ENCODE results near the gene CDH22. TPM values are rescaled to one million over a fixed set of nuclear protein-coding genes. Genes with fewer than 3 reads are reported as not detected.

Gene CDH22
- total and polyA plus RNA-seq, 2 experiments from 2014 or later: 0.08 to 0.10 TPM

- H3K27me3 Mint-ChIP-seq (ENCODE audit: insufficient read depth, low read depth, poor library complexity): peaks cover under 1% of the 10 kb centered on the region
- no peaks in the 10 kb centered on the region for H3K9me3 Mint-ChIP-seq
- no peaks in the 10 kb centered on the region for H3K36me3 Mint-ChIP-seq (ENCODE audit: low read depth)
Observed at GRCh38 chr20:46160661-46161060, 147.6 kb downstream of the CDH22 start.

More at GRCh38 chr20:46160661-46161060, 147.6 kb downstream of the CDH22 start:
- Histone ChIP-seq H4K20me1 (replicated peaks; ENCODE audit: insufficient read depth) (no peaks in the 10 kb centered on the region), H3K27me3 (ENCODE audit: insufficient read depth) (no peaks in the 10 kb centered on the region), H3K27ac (ENCODE audit: low read depth) (no peak overlapping the region), H2AFZ (no peak overlapping the region), H3K79me2 (replicated peaks; ENCODE audit: insufficient read depth) (no peaks in the 10 kb centered on the region), H3K4me2 (no peak overlapping the region), H3F3A (replicated peaks; ENCODE audit: low read depth) (no peaks in the 10 kb centered on the region), H3K4me1 (ENCODE audit: insufficient read depth) (no peaks in the 10 kb centered on the region), H3K9me2 (ENCODE audit: insufficient read depth) (no peaks in the 10 kb centered on the region), H3K4me3 (no peak overlapping the region), H3K36me3 (ENCODE audit: insufficient read depth) (no peaks in the 10 kb centered on the region)
- TF ChIP-seq EZH2phosphoT487 (IDR thresholded peaks at IDR 0.05; ENCODE audit: unreplicated experiment): no peak
- TF ChIP-seq ETS1 (IDR thresholded peaks at IDR 0.05): no peak
- no peak for TF ChIP-seq JUNB (IDR thresholded peaks at IDR 0.05; ENCODE audit: unreplicated experiment)
- TF ChIP-seq NANOG (IDR thresholded peaks at IDR 0.05; ENCODE audit: borderline replicate concordance): no peak
- no peak for TF ChIP-seq POLR2AphosphoS5 (IDR thresholded peaks at IDR 0.05; ENCODE audit: low read depth)
- no peak for TF ChIP-seq EZH2 (IDR thresholded peaks at IDR 0.05; ENCODE audit: low read depth, unreplicated experiment)
- TF ChIP-seq, protein P1, sequence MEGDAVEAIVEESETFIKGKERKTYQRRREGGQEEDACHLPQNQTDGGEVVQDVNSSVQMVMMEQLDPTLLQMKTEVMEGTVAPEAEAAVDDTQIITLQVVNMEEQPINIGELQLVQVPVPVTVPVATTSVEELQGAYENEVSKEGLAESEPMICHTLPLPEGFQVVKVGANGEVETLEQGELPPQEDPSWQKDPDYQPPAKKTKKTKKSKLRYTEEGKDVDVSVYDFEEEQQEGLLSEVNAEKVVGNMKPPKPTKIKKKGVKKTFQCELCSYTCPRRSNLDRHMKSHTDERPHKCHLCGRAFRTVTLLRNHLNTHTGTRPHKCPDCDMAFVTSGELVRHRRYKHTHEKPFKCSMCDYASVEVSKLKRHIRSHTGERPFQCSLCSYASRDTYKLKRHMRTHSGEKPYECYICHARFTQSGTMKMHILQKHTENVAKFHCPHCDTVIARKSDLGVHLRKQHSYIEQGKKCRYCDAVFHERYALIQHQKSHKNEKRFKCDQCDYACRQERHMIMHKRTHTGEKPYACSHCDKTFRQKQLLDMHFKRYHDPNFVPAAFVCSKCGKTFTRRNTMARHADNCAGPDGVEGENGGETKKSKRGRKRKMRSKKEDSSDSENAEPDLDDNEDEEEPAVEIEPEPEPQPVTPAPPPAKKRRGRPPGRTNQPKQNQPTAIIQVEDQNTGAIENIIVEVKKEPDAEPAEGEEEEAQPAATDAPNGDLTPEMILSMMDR (conservative IDR thresholded peaks at IDR 0.05; ENCODE audit: low read depth in 2 of 2): no peak
- no peak for TF ChIP-seq ZNF114 (CRISPR knock-in tag; IDR thresholded peaks at IDR 0.05)
- no peak for TF ChIP-seq STAT1 (IDR thresholded peaks at IDR 0.05; ENCODE audit: unreplicated experiment)
- TF ChIP-seq, protein P2, sequence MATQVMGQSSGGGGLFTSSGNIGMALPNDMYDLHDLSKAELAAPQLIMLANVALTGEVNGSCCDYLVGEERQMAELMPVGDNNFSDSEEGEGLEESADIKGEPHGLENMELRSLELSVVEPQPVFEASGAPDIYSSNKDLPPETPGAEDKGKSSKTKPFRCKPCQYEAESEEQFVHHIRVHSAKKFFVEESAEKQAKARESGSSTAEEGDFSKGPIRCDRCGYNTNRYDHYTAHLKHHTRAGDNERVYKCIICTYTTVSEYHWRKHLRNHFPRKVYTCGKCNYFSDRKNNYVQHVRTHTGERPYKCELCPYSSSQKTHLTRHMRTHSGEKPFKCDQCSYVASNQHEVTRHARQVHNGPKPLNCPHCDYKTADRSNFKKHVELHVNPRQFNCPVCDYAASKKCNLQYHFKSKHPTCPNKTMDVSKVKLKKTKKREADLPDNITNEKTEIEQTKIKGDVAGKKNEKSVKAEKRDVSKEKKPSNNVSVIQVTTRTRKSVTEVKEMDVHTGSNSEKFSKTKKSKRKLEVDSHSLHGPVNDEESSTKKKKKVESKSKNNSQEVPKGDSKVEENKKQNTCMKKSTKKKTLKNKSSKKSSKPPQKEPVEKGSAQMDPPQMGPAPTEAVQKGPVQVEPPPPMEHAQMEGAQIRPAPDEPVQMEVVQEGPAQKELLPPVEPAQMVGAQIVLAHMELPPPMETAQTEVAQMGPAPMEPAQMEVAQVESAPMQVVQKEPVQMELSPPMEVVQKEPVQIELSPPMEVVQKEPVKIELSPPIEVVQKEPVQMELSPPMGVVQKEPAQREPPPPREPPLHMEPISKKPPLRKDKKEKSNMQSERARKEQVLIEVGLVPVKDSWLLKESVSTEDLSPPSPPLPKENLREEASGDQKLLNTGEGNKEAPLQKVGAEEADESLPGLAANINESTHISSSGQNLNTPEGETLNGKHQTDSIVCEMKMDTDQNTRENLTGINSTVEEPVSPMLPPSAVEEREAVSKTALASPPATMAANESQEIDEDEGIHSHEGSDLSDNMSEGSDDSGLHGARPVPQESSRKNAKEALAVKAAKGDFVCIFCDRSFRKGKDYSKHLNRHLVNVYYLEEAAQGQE (IDR thresholded peaks at IDR 0.05; ENCODE audit: unreplicated experiment): no peak
- TF ChIP-seq, protein P3, sequence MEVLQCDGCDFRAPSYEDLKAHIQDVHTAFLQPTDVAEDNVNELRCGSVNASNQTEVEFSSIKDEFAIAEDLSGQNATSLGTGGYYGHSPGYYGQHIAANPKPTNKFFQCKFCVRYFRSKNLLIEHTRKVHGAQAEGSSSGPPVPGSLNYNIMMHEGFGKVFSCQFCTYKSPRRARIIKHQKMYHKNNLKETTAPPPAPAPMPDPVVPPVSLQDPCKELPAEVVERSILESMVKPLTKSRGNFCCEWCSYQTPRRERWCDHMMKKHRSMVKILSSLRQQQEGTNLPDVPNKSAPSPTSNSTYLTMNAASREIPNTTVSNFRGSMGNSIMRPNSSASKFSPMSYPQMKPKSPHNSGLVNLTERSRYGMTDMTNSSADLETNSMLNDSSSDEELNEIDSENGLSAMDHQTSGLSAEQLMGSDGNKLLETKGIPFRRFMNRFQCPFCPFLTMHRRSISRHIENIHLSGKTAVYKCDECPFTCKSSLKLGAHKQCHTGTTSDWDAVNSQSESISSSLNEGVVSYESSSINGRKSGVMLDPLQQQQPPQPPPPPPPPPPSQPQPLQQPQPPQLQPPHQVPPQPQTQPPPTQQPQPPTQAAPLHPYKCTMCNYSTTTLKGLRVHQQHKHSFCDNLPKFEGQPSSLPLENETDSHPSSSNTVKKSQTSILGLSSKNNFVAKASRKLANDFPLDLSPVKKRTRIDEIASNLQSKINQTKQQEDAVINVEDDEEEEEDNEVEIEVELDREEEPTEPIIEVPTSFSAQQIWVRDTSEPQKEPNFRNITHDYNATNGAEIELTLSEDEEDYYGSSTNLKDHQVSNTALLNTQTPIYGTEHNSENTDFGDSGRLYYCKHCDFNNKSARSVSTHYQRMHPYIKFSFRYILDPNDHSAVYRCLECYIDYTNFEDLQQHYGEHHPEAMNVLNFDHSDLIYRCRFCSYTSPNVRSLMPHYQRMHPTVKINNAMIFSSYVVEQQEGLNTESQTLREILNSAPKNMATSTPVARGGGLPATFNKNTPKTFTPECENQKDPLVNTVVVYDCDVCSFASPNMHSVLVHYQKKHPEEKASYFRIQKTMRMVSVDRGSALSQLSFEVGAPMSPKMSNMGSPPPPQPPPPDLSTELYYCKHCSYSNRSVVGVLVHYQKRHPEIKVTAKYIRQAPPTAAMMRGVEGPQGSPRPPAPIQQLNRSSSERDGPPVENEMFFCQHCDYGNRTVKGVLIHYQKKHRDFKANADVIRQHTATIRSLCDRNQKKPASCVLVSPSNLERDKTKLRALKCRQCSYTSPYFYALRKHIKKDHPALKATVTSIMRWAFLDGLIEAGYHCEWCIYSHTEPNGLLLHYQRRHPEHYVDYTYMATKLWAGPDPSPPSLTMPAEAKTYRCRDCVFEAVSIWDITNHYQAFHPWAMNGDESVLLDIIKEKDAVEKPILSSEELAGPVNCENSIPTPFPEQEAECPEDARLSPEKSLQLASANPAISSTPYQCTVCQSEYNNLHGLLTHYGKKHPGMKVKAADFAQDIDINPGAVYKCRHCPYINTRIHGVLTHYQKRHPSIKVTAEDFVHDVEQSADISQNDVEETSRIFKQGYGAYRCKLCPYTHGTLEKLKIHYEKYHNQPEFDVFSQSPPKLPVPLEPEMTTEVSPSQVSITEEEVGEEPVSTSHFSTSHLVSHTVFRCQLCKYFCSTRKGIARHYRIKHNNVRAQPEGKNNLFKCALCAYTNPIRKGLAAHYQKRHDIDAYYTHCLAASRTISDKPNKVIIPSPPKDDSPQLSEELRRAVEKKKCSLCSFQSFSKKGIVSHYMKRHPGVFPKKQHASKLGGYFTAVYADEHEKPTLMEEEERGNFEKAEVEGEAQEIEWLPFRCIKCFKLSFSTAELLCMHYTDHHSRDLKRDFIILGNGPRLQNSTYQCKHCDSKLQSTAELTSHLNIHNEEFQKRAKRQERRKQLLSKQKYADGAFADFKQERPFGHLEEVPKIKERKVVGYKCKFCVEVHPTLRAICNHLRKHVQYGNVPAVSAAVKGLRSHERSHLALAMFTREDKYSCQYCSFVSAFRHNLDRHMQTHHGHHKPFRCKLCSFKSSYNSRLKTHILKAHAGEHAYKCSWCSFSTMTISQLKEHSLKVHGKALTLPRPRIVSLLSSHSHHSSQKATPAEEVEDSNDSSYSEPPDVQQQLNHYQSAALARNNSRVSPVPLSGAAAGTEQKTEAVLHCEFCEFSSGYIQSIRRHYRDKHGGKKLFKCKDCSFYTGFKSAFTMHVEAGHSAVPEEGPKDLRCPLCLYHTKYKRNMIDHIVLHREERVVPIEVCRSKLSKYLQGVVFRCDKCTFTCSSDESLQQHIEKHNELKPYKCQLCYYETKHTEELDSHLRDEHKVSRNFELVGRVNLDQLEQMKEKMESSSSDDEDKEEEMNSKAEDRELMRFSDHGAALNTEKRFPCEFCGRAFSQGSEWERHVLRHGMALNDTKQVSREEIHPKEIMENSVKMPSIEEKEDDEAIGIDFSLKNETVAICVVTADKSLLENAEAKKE (CRISPR knock-in tag; IDR thresholded peaks at IDR 0.05): no peak
- TF ChIP-seq ZNF331 (CRISPR knock-in tag; IDR thresholded peaks at IDR 0.05; ENCODE audit: low read depth): no peak
- TF ChIP-seq CREB1 (CRISPR knock-in tag; IDR thresholded peaks at IDR 0.05; ENCODE audit: low read depth): no peak
- Mint-ChIP-seq H3K4me1 (no peaks in the 10 kb centered on the region), H3K4me3 (no peak overlapping the region), H3K27ac (no peak overlapping the region)
- ATAC-seq (no peak), DNase-seq (ENCODE audit: low spot score) (no peak)

Measured in GM23338 (cell line).